EH (cell line): ENCODE results near the gene ACTR6.
A peak's percentile ranks its signal among the peaks of the same experiment; 100 is the strongest.
"Not testable (repeated sequence)": the region's sequence is repeated elsewhere in the genome, so short reads cannot be mapped to it uniquely, and the experiment has no call there.

ENCODE experiments used
- DNase-seq: peaks from one replicate; pipeline ENCODE4 v3.0.0-alpha.2; 2015; ENCODE audit warnings: low read depth

The ACTR6 gene

GRCh38 chr12:100184549-100185145, 16.0 kb upstream of the ACTR6 start:
- DNase-seq: peak; percentile 11

GRCh38 chr12:100185361-100185894, 15.2 kb upstream of the ACTR6 start:
- DNase-seq: no peak

GRCh38 chr12:100186071-100186470, 14.5 kb upstream of the ACTR6 start:
- DNase-seq: no peak

GRCh38 chr12:100187068-100187467, 13.5 kb upstream of the ACTR6 start:
- no peak for DNase-seq

- DNase-seq: no peak
These were observed 12.6 kb upstream of the ACTR6 start for GRCh38 chr12:100187857-100188519.

GRCh38 chr12:100188888-100189635, 11.6 kb upstream of the ACTR6 start:
- not testable (repeated sequence) for DNase-seq

- peak; percentile 3 for DNase-seq
These were observed 10.8 kb upstream of the ACTR6 start for GRCh38 chr12:100189636-100190394.

GRCh38 chr12:100193085-100193484, 7.5 kb upstream of the ACTR6 start:
- DNase-seq: no peak

- DNase-seq: no peak
These were observed 3.1 kb upstream of the ACTR6 start for GRCh38 chr12:100197486-100197885.

- no peak for DNase-seq
These were observed 1.6 kb upstream of the ACTR6 start for GRCh38 chr12:100199023-100199346.

GRCh38 chr12:100199347-100200149, 1.1 kb upstream of the ACTR6 start:
- peak; percentile 41 for DNase-seq

GRCh38 chr12:100201604-100202423, 1.2 kb downstream of the ACTR6 start:
- DNase-seq: no peak

GRCh38 chr12:100207311-100207710, 6.7 kb downstream of the ACTR6 start:
- no peak for DNase-seq

GRCh38 chr12:100208834-100209233, 8.2 kb downstream of the ACTR6 start:
- no peak for DNase-seq

GRCh38 chr12:100211698-100212097, 11.1 kb downstream of the ACTR6 start:
- DNase-seq: no peak

GRCh38 chr12:100213016-100213891, 12.6 kb downstream of the ACTR6 start:
- DNase-seq: no peak

- no peak for DNase-seq
These were observed 13.9 kb downstream of the ACTR6 start for GRCh38 chr12:100214518-100214917.

GRCh38 chr12:100215209-100215608, 14.6 kb downstream of the ACTR6 start:
- DNase-seq: no peak

GRCh38 chr12:100216337-100216736, 15.7 kb downstream of the ACTR6 start:
- DNase-seq: no peak
